GM12801 (cell line): Measurements from ENCODE around the gene CYP26B1.

Experiments
- TF ChIP-seq, protein P1 (sequence below): IDR thresholded peaks from one replicate; pipeline ENCODE4 v1.5.1; 2011; ENCODE audit warnings: control low read depth; ENCODE audit not compliant: insufficient read length; ENCODE audit errors: extremely low read depth

The CYP26B1 gene

GRCh38 chr2:72082887-72083286, 64.8 kb downstream of the CYP26B1 start:
- TF ChIP-seq, protein P1, sequence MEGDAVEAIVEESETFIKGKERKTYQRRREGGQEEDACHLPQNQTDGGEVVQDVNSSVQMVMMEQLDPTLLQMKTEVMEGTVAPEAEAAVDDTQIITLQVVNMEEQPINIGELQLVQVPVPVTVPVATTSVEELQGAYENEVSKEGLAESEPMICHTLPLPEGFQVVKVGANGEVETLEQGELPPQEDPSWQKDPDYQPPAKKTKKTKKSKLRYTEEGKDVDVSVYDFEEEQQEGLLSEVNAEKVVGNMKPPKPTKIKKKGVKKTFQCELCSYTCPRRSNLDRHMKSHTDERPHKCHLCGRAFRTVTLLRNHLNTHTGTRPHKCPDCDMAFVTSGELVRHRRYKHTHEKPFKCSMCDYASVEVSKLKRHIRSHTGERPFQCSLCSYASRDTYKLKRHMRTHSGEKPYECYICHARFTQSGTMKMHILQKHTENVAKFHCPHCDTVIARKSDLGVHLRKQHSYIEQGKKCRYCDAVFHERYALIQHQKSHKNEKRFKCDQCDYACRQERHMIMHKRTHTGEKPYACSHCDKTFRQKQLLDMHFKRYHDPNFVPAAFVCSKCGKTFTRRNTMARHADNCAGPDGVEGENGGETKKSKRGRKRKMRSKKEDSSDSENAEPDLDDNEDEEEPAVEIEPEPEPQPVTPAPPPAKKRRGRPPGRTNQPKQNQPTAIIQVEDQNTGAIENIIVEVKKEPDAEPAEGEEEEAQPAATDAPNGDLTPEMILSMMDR: no peak

- TF ChIP-seq, protein P1: no peak
Measured at GRCh38 chr2:72082021-72082601, 65.6 kb downstream of the CYP26B1 start.

DNA sequence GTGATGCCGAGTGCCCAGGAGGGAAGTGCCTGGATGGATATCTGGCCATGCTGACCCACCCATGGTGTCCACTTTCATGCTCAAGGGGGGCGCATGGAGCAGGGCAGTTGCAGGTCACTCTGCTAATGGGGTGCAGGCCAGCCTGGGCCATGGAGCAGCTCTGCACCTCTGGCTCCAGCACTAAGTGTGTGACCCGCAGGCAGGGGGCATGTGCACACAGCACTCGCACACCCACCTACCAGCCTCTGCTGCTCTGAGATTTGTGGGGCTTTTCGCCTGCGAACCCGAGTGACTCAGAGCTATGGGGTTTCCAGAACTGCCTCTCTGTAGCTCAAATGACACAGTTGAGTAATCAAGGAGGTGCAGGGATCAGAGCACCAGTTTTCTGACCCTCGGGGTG, 66.2 kb downstream of the CYP26B1 start:
- TF ChIP-seq, protein P1: no peak

DNA sequence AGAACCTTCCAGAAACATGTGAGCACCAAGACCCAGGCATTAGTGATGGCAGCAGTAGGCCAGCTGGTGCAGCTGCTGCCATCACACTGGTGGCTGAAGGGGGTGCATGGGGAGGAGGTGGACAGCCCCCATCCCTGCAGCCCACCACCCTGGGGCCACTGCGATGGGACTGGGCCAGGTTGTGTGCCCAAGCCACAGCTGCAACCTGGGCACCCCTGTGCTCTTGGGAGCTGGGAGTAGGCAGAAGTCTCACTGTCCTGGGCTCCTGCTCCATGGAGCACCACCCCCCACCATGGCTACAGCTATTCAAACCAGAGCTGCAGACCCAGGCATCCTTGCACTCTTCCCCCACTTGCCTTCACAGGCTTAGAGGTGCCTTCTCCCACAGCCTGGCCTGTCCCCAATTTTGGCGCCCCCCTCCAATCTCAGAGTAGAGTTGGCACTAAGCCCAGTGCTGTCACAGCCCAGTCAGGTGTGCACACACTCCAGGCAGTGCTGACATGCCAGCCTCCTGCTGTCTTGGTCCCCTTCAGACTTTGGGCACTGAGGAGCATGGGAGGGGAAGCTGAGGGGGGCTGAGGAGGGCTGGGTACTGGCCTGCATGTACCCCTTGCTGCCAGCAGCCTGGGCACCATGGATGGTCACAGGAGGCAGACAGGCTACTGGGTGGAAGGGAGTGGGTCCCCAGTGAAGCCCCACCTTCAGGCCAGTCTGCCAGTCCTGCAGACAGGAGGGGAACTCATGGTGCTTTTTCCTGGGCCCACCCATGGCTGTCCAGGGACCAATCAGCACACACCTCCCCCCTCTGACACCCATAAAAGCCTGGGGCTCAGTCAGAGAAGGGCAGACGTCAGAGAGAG, 67.1 kb downstream of the CYP26B1 start:
- TF ChIP-seq, protein P1: no peak
